ENCODE data around the gene ASB1.

GRCh38 chr2:238418999-238419546 is 7.7 kb upstream of the ASB1 start:
- TF ChIP-seq POLR2AphosphoS5 (IDR thresholded peaks at IDR 0.05), result no peak
- no peak for TF ChIP-seq CTCF (IDR thresholded peaks at IDR 0.05)
- TF ChIP-seq POLR2A (IDR thresholded peaks at IDR 0.05), result no peak
